TTC549 (cell line): ENCODE results near the gene LHFPL3.
"Not testable (repeated sequence)": the region's sequence is repeated elsewhere in the genome, so short reads cannot be mapped to it uniquely, and the experiment has no call there.

Source experiments
- FAIRE-seq: peaks from 2 replicates; lab custom pipeline; 2012; peaks lifted over from hg19 to GRCh38; lab: Jason Lieb, UNC

Gene LHFPL3

GRCh38 chr7:104936546-104936945, 608.1 kb downstream of the LHFPL3 start:
- FAIRE-seq = no peak

DNA sequence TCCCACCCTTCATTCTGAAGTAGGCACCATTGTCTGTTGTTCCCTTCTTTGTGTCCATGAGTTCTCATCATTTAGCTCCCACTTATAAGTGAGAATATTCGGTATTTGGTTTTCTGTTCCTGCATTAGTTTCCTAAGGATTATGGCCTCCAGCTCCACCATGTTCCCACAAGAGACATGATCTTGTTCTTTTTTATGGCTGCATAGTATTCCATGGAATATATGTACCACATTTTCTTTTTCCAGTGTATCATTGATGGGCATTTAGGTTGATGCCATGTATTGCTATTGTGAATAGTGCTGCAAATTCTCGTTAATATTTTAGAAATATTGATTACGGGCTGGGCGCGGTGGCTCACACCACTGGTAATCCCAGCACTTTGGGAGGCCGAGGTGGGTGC, 609.1 kb downstream of the LHFPL3 start:
- FAIRE-seq = not testable (repeated sequence)

GRCh38 chr7:104938741-104939390, 610.5 kb downstream of the LHFPL3 start:
- no peak for FAIRE-seq

DNA sequence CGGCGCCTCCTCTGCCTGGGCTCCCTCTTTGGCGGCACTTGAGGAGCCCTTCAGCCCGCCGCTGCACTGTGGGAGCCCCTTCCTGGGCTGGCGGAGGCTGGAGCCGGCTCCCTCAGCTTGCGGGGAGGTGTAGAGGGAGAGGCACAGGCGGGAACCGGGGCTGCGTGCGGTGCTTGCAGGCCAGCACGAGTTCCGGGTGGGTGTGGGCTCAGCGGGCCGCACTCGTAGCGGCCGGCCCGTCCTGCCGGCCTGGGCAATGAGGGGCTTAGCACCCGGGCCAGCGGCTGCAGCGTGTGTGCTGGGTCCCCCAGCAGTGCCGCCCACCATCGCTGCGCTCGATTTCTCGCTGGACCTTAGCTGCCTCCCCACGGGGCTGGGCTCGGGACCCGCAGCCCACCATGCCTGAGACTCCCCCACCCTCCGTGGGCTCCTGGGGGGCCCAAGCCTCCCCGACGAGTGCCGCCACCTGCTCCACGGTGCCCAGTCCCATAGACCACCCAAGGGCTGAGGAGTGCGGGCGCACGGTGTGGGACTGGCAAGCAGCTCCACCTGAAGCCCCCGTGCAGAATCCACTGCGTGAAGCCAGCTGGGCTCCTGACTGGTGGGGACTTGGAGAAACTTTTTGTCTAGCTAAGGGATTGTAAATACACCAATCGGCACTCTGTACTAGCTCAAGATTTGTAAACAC, 611.8 kb downstream of the LHFPL3 start:
- FAIRE-seq = no peak

- peak; percentile 20 for FAIRE-seq
These were observed 615.3 kb downstream of the LHFPL3 start for GRCh38 chr7:104943502-104944343.

DNA sequence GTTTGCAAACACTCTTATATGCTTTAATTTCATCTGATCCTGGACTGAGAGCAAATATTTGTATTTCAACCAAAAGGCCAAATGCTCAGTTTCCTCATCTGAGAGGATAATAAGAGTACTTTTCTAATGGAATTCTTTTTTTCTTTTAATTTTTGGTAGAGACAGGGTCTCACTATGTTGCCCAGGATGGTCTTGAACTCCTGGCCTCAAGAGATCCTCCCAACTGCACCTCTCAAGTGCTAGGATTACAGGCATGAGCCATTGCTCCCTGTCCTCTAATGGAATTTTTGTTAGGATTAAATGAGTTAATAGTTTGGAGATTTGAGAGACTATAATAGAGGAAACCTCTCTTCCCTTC, 617.2 kb downstream of the LHFPL3 start:
- FAIRE-seq = no peak

- FAIRE-seq = no peak
These were observed 617.9 kb downstream of the LHFPL3 start for GRCh38 chr7:104946338-104946737.

DNA sequence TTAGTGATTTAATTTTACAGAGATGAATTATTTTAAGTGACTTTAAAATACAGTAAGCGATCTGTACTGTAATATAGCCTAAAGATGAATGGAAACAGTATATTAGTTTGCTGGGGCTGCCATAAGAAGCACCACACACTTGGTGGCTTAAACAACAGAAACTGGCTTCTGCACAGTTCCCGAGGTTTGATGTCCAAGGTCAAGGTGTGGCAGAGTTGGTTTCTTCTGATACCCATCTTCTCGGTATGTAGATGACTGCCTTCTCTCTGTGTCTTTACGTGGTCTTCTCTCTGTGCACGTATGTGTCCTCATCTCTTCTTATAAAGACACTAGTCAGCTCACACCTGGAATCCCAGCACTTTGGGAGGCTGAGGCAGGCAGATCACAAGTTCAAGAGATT, 621.6 kb downstream of the LHFPL3 start:
- FAIRE-seq = no peak

DNA sequence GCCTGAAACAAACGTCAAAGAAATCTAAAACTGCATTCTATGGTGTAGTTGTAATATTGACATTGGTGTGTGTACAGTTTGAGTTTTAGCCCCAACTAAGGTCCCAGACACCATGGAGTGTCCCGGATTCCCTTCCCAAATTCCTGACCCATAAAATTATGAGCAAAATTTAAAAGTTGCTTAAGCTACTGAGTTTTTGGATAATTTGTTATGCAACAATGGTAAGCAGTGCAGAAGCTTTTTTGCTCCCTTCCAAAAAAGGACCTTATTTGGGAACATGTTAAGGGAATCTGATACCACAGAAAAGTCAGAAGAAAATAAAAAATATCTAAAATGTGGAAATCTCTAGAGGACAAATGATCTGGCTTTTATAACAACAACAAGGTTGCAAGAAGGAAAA, 622.4 kb downstream of the LHFPL3 start:
- no peak for FAIRE-seq

- no peak for FAIRE-seq
These were observed 623.1 kb downstream of the LHFPL3 start for GRCh38 chr7:104951546-104951945.

- no peak for FAIRE-seq
These were observed 626.9 kb downstream of the LHFPL3 start for GRCh38 chr7:104955276-104955675.
